Astrocyte (in vitro differentiated cells and primary cell): ENCODE results near the gene CGB3.
"Not testable (repeated sequence)": the region's sequence is repeated elsewhere in the genome, so short reads cannot be mapped to it uniquely, and the experiment has no call there.

Source experiments
- EZH2 ChIP-seq: IDR thresholded peaks from 2 replicates; pipeline ENCODE4 v1.6.1; 2012; ENCODE audit warnings: mild to moderate bottlenecking, low read length, inconsistent platforms; ENCODE audit not compliant: insufficient read depth
- TF ChIP-seq, protein P1 (sequence below): IDR thresholded peaks from 2 replicates; pipeline ENCODE4 v1.5.1; 2011; ENCODE audit warnings: low read depth, mild to moderate bottlenecking, inconsistent platforms, low read length, moderate library complexity; ENCODE audit not compliant: insufficient read depth

DNA sequence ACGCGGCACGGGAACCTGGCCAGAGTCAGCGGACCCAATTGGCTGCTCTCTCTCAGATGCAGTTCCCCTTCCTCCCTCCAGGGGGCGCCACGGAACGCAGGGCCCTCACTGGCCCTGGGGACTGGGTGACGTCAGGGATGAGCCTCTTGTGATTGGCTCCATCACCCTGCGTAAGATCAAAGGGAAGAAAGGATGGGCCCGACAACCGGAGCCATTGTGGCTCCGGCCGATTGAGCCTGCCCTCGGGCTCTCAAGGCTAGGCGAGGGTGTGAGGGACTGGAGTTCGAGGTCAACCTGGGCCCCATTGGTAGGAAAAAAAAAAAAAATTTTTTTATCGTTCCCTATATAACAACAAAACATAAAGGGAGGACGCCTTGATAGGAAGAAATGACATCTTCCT is 12.7 kb upstream of the CGB3 start, which contains the start of gene CGB1:
- TF ChIP-seq, protein P1, sequence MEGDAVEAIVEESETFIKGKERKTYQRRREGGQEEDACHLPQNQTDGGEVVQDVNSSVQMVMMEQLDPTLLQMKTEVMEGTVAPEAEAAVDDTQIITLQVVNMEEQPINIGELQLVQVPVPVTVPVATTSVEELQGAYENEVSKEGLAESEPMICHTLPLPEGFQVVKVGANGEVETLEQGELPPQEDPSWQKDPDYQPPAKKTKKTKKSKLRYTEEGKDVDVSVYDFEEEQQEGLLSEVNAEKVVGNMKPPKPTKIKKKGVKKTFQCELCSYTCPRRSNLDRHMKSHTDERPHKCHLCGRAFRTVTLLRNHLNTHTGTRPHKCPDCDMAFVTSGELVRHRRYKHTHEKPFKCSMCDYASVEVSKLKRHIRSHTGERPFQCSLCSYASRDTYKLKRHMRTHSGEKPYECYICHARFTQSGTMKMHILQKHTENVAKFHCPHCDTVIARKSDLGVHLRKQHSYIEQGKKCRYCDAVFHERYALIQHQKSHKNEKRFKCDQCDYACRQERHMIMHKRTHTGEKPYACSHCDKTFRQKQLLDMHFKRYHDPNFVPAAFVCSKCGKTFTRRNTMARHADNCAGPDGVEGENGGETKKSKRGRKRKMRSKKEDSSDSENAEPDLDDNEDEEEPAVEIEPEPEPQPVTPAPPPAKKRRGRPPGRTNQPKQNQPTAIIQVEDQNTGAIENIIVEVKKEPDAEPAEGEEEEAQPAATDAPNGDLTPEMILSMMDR, result peak; percentile 20
- not testable (repeated sequence) for TF ChIP-seq EZH2
